GM12878 (cell line): ENCODE measurements around the gene RFFL. TPM values are rescaled to one million over a fixed set of nuclear protein-coding genes. Genes with fewer than 3 reads are reported as not detected.

Experiments
- ATAC-seq: fragments of 200-7000 bp; cut with Tn5 transposase; 3 replicates; pipeline ENCODE4 v1.9.1; 2020; ENCODE audit warnings: mild to moderate bottlenecking, moderate library complexity
- BruUV-seq: library from RNA; stranded (reverse); fragments of 400-500 nt; replicated peaks from 2 replicates; lab custom pipeline; 2021; lab: Mats Ljungman, UMichigan
- CTCF ChIA-PET: fragments of 300-600 bp; sonication (Branson Sonifier 250); formaldehyde crosslinking; extraction: SDS; loops from one replicate; lab custom pipeline; 2021; ENCODE audit warnings: inconsistent platforms; lab: Yijun Ruan, JAX
- POLR2A ChIA-PET: fragments of 350-600 bp; formaldehyde crosslinking; extraction: SDS; loops from one replicate; lab custom pipeline; 2021; ENCODE audit warnings: inconsistent platforms; lab: Charles Lee
- RAD21 ChIA-PET: fragments of 300-600 bp; sonication (Branson Sonifier 250); formaldehyde crosslinking; loops from one replicate; lab custom pipeline; 2023; ENCODE audit warnings: antibody characterized with exemption; ENCODE audit not compliant: unreplicated experiment; lab: Charles Lee
- SMC1A ChIA-PET: fragments of 300-600 bp; sonication (Branson Sonifier 250); formaldehyde crosslinking; loops from one replicate; lab custom pipeline; 2023; ENCODE audit not compliant: unreplicated experiment, uncharacterized antibody; lab: Charles Lee
- DNase-seq: peaks from one replicate; pipeline ENCODE4 v3.0.0-alpha.2; 2011; ENCODE audit warnings: low read depth, low spot score
- FAIRE-seq: peaks from 3 replicates; lab custom pipeline; 2011; peaks lifted over from hg19 to GRCh38; lab: Jason Lieb, UNC
- H2AFZ ChIP-seq: 2 replicates; pipeline ENCODE4 v1.6.0; 2011; ENCODE audit warnings: low read depth, low read length, control low read depth; ENCODE audit not compliant: control insufficient read depth
- H3K27ac ChIP-seq: 2 replicates; pipeline ENCODE4 v1.5.1; 2011; ENCODE audit warnings: control low read depth; ENCODE audit not compliant: control insufficient read depth, insufficient read depth
- H3K27me3 ChIP-seq, 2 experiments: replicated peaks in 1 of 2; 2 replicates each; pipeline versions ENCODE4 v1.6.0 to v1.6.1; 2011; ENCODE audit warnings: low read length in 1 of 2; ENCODE audit not compliant: control insufficient read depth in 2 of 2, insufficient read depth in 2 of 2
- H3K36me3 ChIP-seq, 2 experiments: 2 replicates each; pipeline ENCODE4 v1.5.1; 2011; ENCODE audit warnings: low read length in 1 of 2; ENCODE audit not compliant: control insufficient read depth in 2 of 2, insufficient read depth in 2 of 2
- H3K4me1 ChIP-seq: 2 replicates; pipeline ENCODE4 v1.6.1; 2011; ENCODE audit warnings: mild to moderate bottlenecking, low read length, moderate library complexity, mixed read lengths; ENCODE audit not compliant: control insufficient read depth, insufficient read depth
- H3K4me2 ChIP-seq: 2 replicates; pipeline ENCODE4 v1.6.0; 2011; ENCODE audit warnings: control low read depth; ENCODE audit not compliant: control insufficient read depth, insufficient read depth
- H3K4me3 ChIP-seq: fragments of 200-600 bp; sonication (generic); 2 replicates; pipeline ENCODE4 v1.5.1; 2016
- H3K79me2 ChIP-seq: 2 replicates; pipeline ENCODE4 v1.6.0; 2011; ENCODE audit warnings: low read length; ENCODE audit not compliant: control insufficient read depth, insufficient read depth
- H3K9ac ChIP-seq: 2 replicates; pipeline ENCODE4 v1.8.0; 2011; ENCODE audit warnings: low read length, control low read depth, mixed read lengths; ENCODE audit not compliant: control insufficient read depth, insufficient read depth
- H3K9me3 ChIP-seq: replicated peaks from 3 replicates; pipeline ENCODE4 v1.5.1; 2011; ENCODE audit warnings: mild to moderate bottlenecking, low read length; ENCODE audit not compliant: control insufficient read depth, insufficient read depth
- H4K20me1 ChIP-seq: 2 replicates; pipeline ENCODE4 v1.6.0; 2011; ENCODE audit not compliant: control insufficient read depth, insufficient read depth
- BCL3 ChIP-seq: IDR thresholded peaks from 2 replicates; pipeline ENCODE4 v1.6.1; 2011; ENCODE audit warnings: borderline replicate concordance, low read depth, mild to moderate bottlenecking, moderate library complexity, low read length; ENCODE audit not compliant: insufficient read depth, poor library complexity, severe bottlenecking
- BCLAF1 ChIP-seq: fragments of 450-650 bp; IDR thresholded peaks from 2 replicates; pipeline ENCODE4 v1.6.1; 2017; ENCODE audit warnings: antibody characterized with exemption, mild to moderate bottlenecking, moderate library complexity
- CBX3 ChIP-seq: fragments of 200-600 bp; sonication (generic); IDR thresholded peaks from 2 replicates; pipeline ENCODE4 v1.6.1; 2016; ENCODE audit warnings: low read depth, borderline replicate concordance
- CBX5 ChIP-seq: sonication (generic); IDR thresholded peaks from 2 replicates; pipeline ENCODE4 v1.6.1; 2016; ENCODE audit warnings: low read depth, moderate library complexity, mild to moderate bottlenecking, inconsistent platforms
- CEBPB ChIP-seq, 2 experiments: fragments of 150-350 bp in 1 of 2; IDR thresholded peaks; 2 replicates each; pipeline ENCODE4 v1.6.1; 2012 to 2014; ENCODE audit warnings: low read depth in 2 of 2, low read length in 2 of 2, borderline replicate concordance in 1 of 2, inconsistent platforms in 1 of 2
- ESRRA ChIP-seq: IDR thresholded peaks from 2 replicates; pipeline ENCODE4 v1.6.1; 2012; ENCODE audit warnings: mild to moderate bottlenecking, low read length, improper control_type of control experiment
- EZH2 ChIP-seq: IDR thresholded peaks from 2 replicates; pipeline ENCODE4 v1.6.1; 2012; ENCODE audit warnings: low read depth, mild to moderate bottlenecking, control low read depth, inconsistent platforms, low read length, borderline replicate concordance; ENCODE audit not compliant: control insufficient read depth
- FOXK2 ChIP-seq: fragments of 450-650 bp; IDR thresholded peaks from 2 replicates; pipeline ENCODE4 v1.6.1; 2017; ENCODE audit warnings: mild to moderate bottlenecking, moderate library complexity
- HDGF ChIP-seq: fragments of 450-650 bp; IDR thresholded peaks from 2 replicates; pipeline ENCODE4 v1.6.1; 2016; ENCODE audit warnings: antibody characterized with exemption
- IKZF2 ChIP-seq, 2 experiments: fragments of 450-650 bp; IDR thresholded peaks; 2 replicates each; pipeline ENCODE4 v1.6.1; 2017; ENCODE audit warnings: mild to moderate bottlenecking in 2 of 2, moderate library complexity in 2 of 2
- IRF3 ChIP-seq: fragments of 450-650 bp; IDR thresholded peaks from 2 replicates; pipeline ENCODE4 v1.6.1; 2014; ENCODE audit warnings: mild to moderate bottlenecking
- KDM1A ChIP-seq: fragments of 200-600 bp; sonication (generic); IDR thresholded peaks from 2 replicates; pipeline ENCODE4 v1.6.1; 2016; ENCODE audit warnings: borderline replicate concordance
- MLLT1 ChIP-seq: fragments of 450-650 bp; IDR thresholded peaks from 2 replicates; pipeline ENCODE4 v1.6.1; 2016; ENCODE audit warnings: mild to moderate bottlenecking
- MTA3 ChIP-seq: IDR thresholded peaks from 2 replicates; pipeline ENCODE4 v1.6.1; 2012; ENCODE audit warnings: low read length, inconsistent platforms, borderline replicate concordance
- SMAD1 ChIP-seq: fragments of 450-650 bp; IDR thresholded peaks from 2 replicates; pipeline ENCODE4 v1.6.1; 2018; ENCODE audit warnings: mild to moderate bottlenecking, low read depth; ENCODE audit not compliant: partially characterized antibody
- YY1 ChIP-seq: IDR thresholded peaks from 2 replicates; pipeline ENCODE4 v1.6.1; 2011; ENCODE audit warnings: low read depth, mild to moderate bottlenecking, low read length
- ZNF24 ChIP-seq: fragments of 450-650 bp; IDR thresholded peaks from 2 replicates; pipeline ENCODE4 v1.6.1; 2017; ENCODE audit warnings: antibody characterized with exemption, mild to moderate bottlenecking
- WGBS: methylation state at CpG from one replicate; pipeline ENCODE4 v1.1.6; 2016; ENCODE audit warnings: low lambda C conversion rate; ENCODE audit not compliant: insufficient replicate concordance, insufficient coverage; ENCODE audit errors: missing lambda C conversion rate; 5-methylcytosine and 5-hydroxymethylcytosine counted together
- in situ Hi-C: fragments of 300-500 bp; cut with MboI; formaldehyde crosslinking; loops from 9 replicates; pipeline ENCODE4 v1.14.3; 2018; ENCODE audit warnings: mixed read lengths
- intact Hi-C: fragments of 100-400 bp; cut with micrococcal nuclease; formaldehyde crosslinking; loops from one replicate; pipeline ENCODE4 v1.14.2; 2022; ENCODE audit not compliant: unreplicated experiment
- polyA plus RNA-seq, 11 experiments: library from polyadenylated mRNA; depleted of rRNA in 4 of 11; unstranded in 6 of 11; stranded (reverse) in 5 of 11; fragments of >200 nt; fragmentation: Nextera tagmentation in 4 of 11; fragmentation: Illumina TruSeq in 1 of 11; extraction: Ambion mirVana in 4 of 11; extraction: Trizol in 1 of 11; gene quantifications; 1 replicate in 1 of 11; 2 replicates in 10 of 11; pipeline versions ENCODE4 v1.2.1 to v1.2.3, GENCODE V29; 2011 to 2016; ENCODE audit warnings: inconsistent platforms in 2 of 11, missing spikeins in 2 of 11, low read depth in 1 of 11
- total RNA-seq, 4 experiments: library from RNA; depleted of rRNA in 3 of 4; stranded (reverse); fragments of >200 nt in 3 of 4; fragmentation: Illumina TruSeq in 1 of 4; extraction: Trizol in 1 of 4; gene quantifications; 2 replicates each; pipeline versions ENCODE4 v1.2.1 to v1.2.3, GENCODE V29; 2013 to 2021

The RFFL gene
- total and polyA plus RNA-seq, 10 of the 15 experiments (the other 5 are each of a cell fraction or from before 2014, with no cell fraction given) = 4.7 to 56.1 (median 26.9) TPM

- FAIRE-seq = no peak
- no peak for ATAC-seq
- Histone ChIP-seq H3K4me2 (no peak overlapping the region), H3K4me3 (no peak overlapping the region), H3K36me3 (peaks cover 8 to 23% of the 10 kb centered on the region in 2 experiments), H3K9me3 (no peaks in the 10 kb centered on the region), H3K4me1 (no peaks in the 10 kb centered on the region), H3K27me3 (no peaks in the 10 kb centered on the region), H3K9ac (no peak overlapping the region), H3K79me2 (no peaks in the 10 kb centered on the region), H3K27ac (no peak overlapping the region), H4K20me1 (no peaks in the 10 kb centered on the region), H2AFZ (no peak overlapping the region)
- in situ Hi-C loops = loop anchor here (25.0 kb wide), 1 partner anchor 889 kb away; no protein-coding TSS in a partner anchor
- DNase-seq = no peak
- CTCF ChIA-PET = interaction anchor here (0.6 kb wide), 1 partner anchor 18 kb away, joined by 3 read pairs; no protein-coding TSS in a partner anchor
- intact Hi-C loops = no loop called here
- POLR2A ChIA-PET = no interaction called here
- WGBS = 96% methylated on average over 14 of the region's 14 CpGs
- SMC1A ChIA-PET = no interaction called here
- RAD21 ChIA-PET = no interaction called here
- BruUV-seq = no TSS peak
- no peak for TF ChIP-seq FOXK2
- no peak for TF ChIP-seq ESRRA
- no peak for TF ChIP-seq SMAD1
- TF ChIP-seq ZNF24 = no peak
- no peak for TF ChIP-seq HDGF
- TF ChIP-seq BCLAF1 = no peak
- no peak for TF ChIP-seq CEBPB (IDR thresholded peaks at IDR 0.05; ENCODE audit: borderline replicate concordance in 1 of 2, low read depth in 2 of 2, low read length in 2 of 2)
- TF ChIP-seq IRF3 = no peak
- TF ChIP-seq BCL3 = no peak
- TF ChIP-seq MLLT1 = no peak
- no peak for TF ChIP-seq YY1
- TF ChIP-seq KDM1A = no peak
- TF ChIP-seq EZH2 = no peak
- TF ChIP-seq CBX5 = no peak
- TF ChIP-seq CBX3 = no peak
- TF ChIP-seq MTA3 = no peak
- TF ChIP-seq IKZF2 (IDR thresholded peaks at IDR 0.05) = no peak
These were observed 37.5 kb upstream of the RFFL start for GRCh38 chr17:35101036-35101435.
